Measurements from ENCODE around the gene TMBIM6. TPM values are rescaled to one million over a fixed set of nuclear protein-coding genes. Genes with fewer than 3 reads are reported as not detected.
"Not testable (repeated sequence)": the region's sequence is repeated elsewhere in the genome, so short reads cannot be mapped to it uniquely, and the experiment has no call there.

The TMBIM6 gene
- polyA plus RNA-seq, 12 donors, result 244 to 709 (median 288) TPM

- no peak for DNase-seq
Measured at GRCh38 chr12:49716553-49716952, 24.8 kb upstream of the TMBIM6 start.

GRCh38 chr12:49717800-49718199 lies 23.6 kb upstream of the TMBIM6 start:
- DNase-seq, result not testable (repeated sequence)

GRCh38 chr12:49720214-49720613 lies 21.1 kb upstream of the TMBIM6 start:
- no peak for DNase-seq

- not testable (repeated sequence) for DNase-seq
Measured at GRCh38 chr12:49721355-49721754, 20.0 kb upstream of the TMBIM6 start.

GRCh38 chr12:49728446-49728845 lies 12.9 kb upstream of the TMBIM6 start:
- DNase-seq, result no peak

- DNase-seq, result no peak
Measured at GRCh38 chr12:49730050-49730449, 11.3 kb upstream of the TMBIM6 start.

GRCh38 chr12:49730568-49731101 lies 10.7 kb upstream of the TMBIM6 start:
- DNase-seq, result no peak

GRCh38 chr12:49733219-49734017 lies 7.9 kb upstream of the TMBIM6 start:
- DNase-seq, result no peak

- DNase-seq, result not testable (repeated sequence)
Measured at GRCh38 chr12:49734900-49735299, 6.5 kb upstream of the TMBIM6 start.

GRCh38 chr12:49738721-49739120 lies 2.6 kb upstream of the TMBIM6 start:
- not testable (repeated sequence) for DNase-seq

GRCh38 chr12:49740277-49740676 lies 1.1 kb upstream of the TMBIM6 start:
- not testable (repeated sequence) for DNase-seq

GRCh38 chr12:49741882-49742620 lies 694 bp downstream of the TMBIM6 start:
- peak; percentile 64 for DNase-seq

GRCh38 chr12:49744363-49744885 lies 3.1 kb downstream of the TMBIM6 start:
- no peak for DNase-seq

- DNase-seq, result no peak
Measured at GRCh38 chr12:49748306-49748705, 6.9 kb downstream of the TMBIM6 start.

- no peak for DNase-seq
Measured at GRCh38 chr12:49748800-49749199, 7.4 kb downstream of the TMBIM6 start.

GRCh38 chr12:49750027-49750995 lies 9.0 kb downstream of the TMBIM6 start:
- DNase-seq, result no peak

- DNase-seq, result no peak
Measured at GRCh38 chr12:49750996-49751393, 9.6 kb downstream of the TMBIM6 start.

- no peak for DNase-seq
Measured at GRCh38 chr12:49761677-49762467, 20.5 kb downstream of the TMBIM6 start.

- DNase-seq, result no peak
Measured at GRCh38 chr12:49762468-49762847, 21.1 kb downstream of the TMBIM6 start.

- peak; percentile 35 for DNase-seq
Measured at GRCh38 chr12:49763006-49763591, 21.7 kb downstream of the TMBIM6 start.
